K562 (cell line): ENCODE data around the gene EML3. TPM values are rescaled to one million over a fixed set of nuclear protein-coding genes. Genes with fewer than 3 reads are reported as not detected.

Experiments used
- RBM15 ChIP-seq: fragments of 200-400 bp; formaldehyde crosslinking; IDR thresholded peaks from 2 replicates; pipeline ENCODE4 v1.6.1; 2018; ENCODE audit warnings: mild to moderate bottlenecking, low read length, moderate library complexity; ENCODE audit not compliant: insufficient read depth
- SRF ChIP-seq, 2 experiments: fragments of 250-450, 450-650 bp in 1 of 2; sonication (Bioruptor Pico) in 1 of 2; sonication (generic) in 1 of 2; formaldehyde crosslinking; IDR thresholded peaks; 2 replicates each; pipeline versions ENCODE4 v1.5.0 to v1.5.1; 2020 to 2022; ENCODE audit warnings: mild to moderate bottlenecking in 1 of 2, missing genetic modification reagents in 1 of 2
- ZBTB40 ChIP-seq, 2 experiments: fragments of 450-650 bp in 1 of 2; sonication (generic) in 1 of 2; formaldehyde crosslinking in 1 of 2; IDR thresholded peaks; 2 replicates each; pipeline versions ENCODE4 v1.7.1 to v1.9.0; 2016 to 2022; ENCODE audit warnings: inconsistent platforms in 1 of 2, mild to moderate bottlenecking in 1 of 2, missing genetic modification reagents in 1 of 2
- ZEB2 ChIP-seq: fragments of 450-650 bp; IDR thresholded peaks from 2 replicates; pipeline ENCODE4 v1.6.1; 2016
- ZNF512 ChIP-seq: IDR thresholded peaks from 2 replicates; pipeline ENCODE4 v1.6.1; 2016; ENCODE audit warnings: missing genetic modification characterization, missing compliant biosample characterization
- polyA plus RNA-seq, 8 experiments: library from polyadenylated mRNA; depleted of rRNA in 4 of 8; stranded (reverse) in 5 of 8; unstranded in 3 of 8; fragments of >200 nt; fragmentation: Nextera tagmentation in 2 of 8; fragmentation: Illumina TruSeq in 1 of 8; extraction: Ambion mirVana in 2 of 8; extraction: Trizol in 1 of 8; gene quantifications; 2 replicates each; pipeline versions ENCODE4 v1.2.1 to v1.2.3, GENCODE V29; 2011 to 2014; ENCODE audit warnings: inconsistent platforms in 1 of 8, missing spikeins in 1 of 8
- total RNA-seq, 7 experiments: library from RNA; depleted of rRNA in 6 of 7; stranded (reverse); fragments of >200 nt in 6 of 7; fragmentation: Illumina TruSeq in 2 of 7; extraction: Trizol in 2 of 7; gene quantifications; 2 replicates each; pipeline versions ENCODE4 v1.2.1 to v1.2.3, GENCODE V29; 2011 to 2021; ENCODE audit warnings: low replicate concordance in 1 of 7
- TF ChIP-seq, protein P1 (sequence below), 2 experiments: fragments of 200-800 bp in 1 of 2; sonication (Bioruptor generic) in 1 of 2; sonication (generic) in 1 of 2; formaldehyde crosslinking in 1 of 2; IDR thresholded peaks in 1 of 2; conservative IDR thresholded peaks in 1 of 2; 2 replicates each; pipeline versions ENCODE4 v1.5.0 to v1.6.1; 2016 to 2020; ENCODE audit warnings: missing compliant biosample characterization in 1 of 2, missing genetic modification characterization in 1 of 2, missing genetic modification reagents in 1 of 2
- TF ChIP-seq, protein P2 (sequence below): sonication (generic); formaldehyde crosslinking; IDR thresholded peaks from 2 replicates; pipeline ENCODE4 v1.8.0; 2022; ENCODE audit warnings: mild to moderate bottlenecking, missing genetic modification reagents
- TF ChIP-seq, protein P3 (sequence below): fragments of 450-650 bp; formaldehyde crosslinking; IDR thresholded peaks from 2 replicates; pipeline ENCODE4 v1.4.0; 2022; ENCODE audit warnings: mild to moderate bottlenecking, moderate library complexity
- TF ChIP-seq, protein P4 (sequence below): sonication (generic); formaldehyde crosslinking; IDR thresholded peaks from 2 replicates; pipeline ENCODE4 v1.9.0; 2022; ENCODE audit warnings: mild to moderate bottlenecking, missing genetic modification reagents

Gene EML3
- total and polyA plus RNA-seq, 9 of the 15 experiments (the other 6 are each of a cell fraction or from before 2014, with no cell fraction given): 0.32 to 90.5 (median 26.4) TPM

DNA sequence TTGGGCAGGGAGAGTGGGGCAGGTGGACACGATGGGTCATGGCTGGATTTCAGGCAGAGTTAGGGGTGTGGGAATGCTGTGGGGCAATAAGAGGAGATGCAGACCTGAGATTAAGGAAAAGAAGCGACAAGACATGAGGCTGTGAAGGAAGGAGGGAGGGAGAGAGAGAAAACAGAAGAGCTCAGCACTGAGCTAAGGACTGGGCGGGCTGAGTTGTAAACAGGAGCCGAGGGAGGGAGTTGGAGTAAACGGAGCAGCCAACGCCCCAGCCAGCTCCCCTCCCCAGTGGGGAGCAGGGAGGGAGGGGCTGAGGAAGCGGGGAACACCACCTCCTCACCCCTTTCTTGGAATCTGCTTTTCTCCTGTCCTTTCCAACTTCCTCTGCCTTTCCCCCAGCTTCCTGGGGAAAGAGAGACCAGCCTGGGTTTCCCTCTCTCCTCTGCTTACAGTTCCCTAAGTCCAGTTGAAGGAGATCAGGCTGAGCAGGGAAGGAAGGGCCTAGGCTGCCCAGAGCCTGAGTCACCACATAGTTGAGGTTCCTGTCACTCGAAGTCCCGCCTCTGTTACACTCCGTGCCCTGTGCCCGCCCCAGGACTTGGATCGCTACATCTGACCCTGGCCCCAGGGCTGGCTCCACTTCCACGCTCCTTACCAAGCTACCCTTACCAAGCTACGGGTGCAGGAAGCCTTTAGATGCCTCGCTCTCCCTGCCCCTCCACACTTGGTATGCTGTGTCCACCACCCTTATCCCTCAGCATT, 59.3 kb downstream of the EML3 start (continued):
- TF ChIP-seq, protein P1, sequence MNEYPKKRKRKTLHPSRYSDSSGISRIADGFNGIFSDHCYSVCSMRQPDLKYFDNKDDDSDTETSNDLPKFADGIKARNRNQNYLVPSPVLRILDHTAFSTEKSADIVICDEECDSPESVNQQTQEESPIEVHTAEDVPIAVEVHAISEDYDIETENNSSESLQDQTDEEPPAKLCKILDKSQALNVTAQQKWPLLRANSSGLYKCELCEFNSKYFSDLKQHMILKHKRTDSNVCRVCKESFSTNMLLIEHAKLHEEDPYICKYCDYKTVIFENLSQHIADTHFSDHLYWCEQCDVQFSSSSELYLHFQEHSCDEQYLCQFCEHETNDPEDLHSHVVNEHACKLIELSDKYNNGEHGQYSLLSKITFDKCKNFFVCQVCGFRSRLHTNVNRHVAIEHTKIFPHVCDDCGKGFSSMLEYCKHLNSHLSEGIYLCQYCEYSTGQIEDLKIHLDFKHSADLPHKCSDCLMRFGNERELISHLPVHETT (CRISPR knock-in tag; conservative IDR thresholded peaks at IDR 0.05 in 1 of 2, IDR thresholded peaks at IDR 0.05 in 1 of 2): peak in 1 of 2 experiments; percentile 83; a peak in 2 of 4 replicates
- TF ChIP-seq ZBTB40 (IDR thresholded peaks at IDR 0.05) (peak; percentile 66; the same call in 1 of the 2 replicates), ZBTB40 (CRISPR knock-in tag; IDR thresholded peaks at IDR 0.05) (no peak), RBM15 (no peak), SRF (CRISPR knock-in tag; IDR thresholded peaks at IDR 0.05) (peak in 1 of 2 experiments; percentile 45; a peak in 1 of 4 replicates), ZEB2 (peak; percentile 85), ZNF512 (tag) (no peak)
- TF ChIP-seq, protein P2, sequence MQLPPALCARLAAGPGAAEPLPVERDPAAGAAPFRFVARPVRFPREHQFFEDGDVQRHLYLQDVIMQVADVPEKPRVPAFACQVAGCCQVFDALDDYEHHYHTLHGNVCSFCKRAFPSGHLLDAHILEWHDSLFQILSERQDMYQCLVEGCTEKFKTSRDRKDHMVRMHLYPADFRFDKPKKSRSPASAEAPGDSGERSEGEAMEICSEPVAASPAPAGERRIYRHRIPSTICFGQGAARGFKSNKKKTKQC (CRISPR knock-in tag): peak; percentile 47; the same call in 1 of the 2 replicates
- TF ChIP-seq, protein P3, sequence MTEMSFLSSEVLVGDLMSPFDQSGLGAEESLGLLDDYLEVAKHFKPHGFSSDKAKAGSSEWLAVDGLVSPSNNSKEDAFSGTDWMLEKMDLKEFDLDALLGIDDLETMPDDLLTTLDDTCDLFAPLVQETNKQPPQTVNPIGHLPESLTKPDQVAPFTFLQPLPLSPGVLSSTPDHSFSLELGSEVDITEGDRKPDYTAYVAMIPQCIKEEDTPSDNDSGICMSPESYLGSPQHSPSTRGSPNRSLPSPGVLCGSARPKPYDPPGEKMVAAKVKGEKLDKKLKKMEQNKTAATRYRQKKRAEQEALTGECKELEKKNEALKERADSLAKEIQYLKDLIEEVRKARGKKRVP (CRISPR knock-in tag): no peak
- TF ChIP-seq, protein P4, sequence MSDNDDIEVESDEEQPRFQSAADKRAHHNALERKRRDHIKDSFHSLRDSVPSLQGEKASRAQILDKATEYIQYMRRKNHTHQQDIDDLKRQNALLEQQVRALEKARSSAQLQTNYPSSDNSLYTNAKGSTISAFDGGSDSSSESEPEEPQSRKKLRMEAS (CRISPR knock-in tag): peak; percentile 72
